Caco-2 (cell line): ENCODE measurements around the gene SETD5. TPM values are rescaled to one million over a fixed set of nuclear protein-coding genes. Genes with fewer than 3 reads are reported as not detected.

Experiments
- BruUV-seq: library from RNA; stranded (reverse); fragments of 400-500 nt; replicated peaks from 2 replicates; lab custom pipeline; 2021; lab: Mats Ljungman, UMichigan
- CTCF ChIA-PET: fragments of 300-600 bp; sonication (Branson Sonifier 250); formaldehyde crosslinking; loops from one replicate; lab custom pipeline; 2022; ENCODE audit warnings: antibody characterized with exemption; lab: Charles Lee
- POLR2A ChIA-PET: fragments of 300-600 bp; sonication (Branson Sonifier 250); formaldehyde crosslinking; loops from one replicate; lab custom pipeline; 2022; ENCODE audit warnings: antibody characterized with exemption; lab: Charles Lee
- DNase-seq, 2 experiments: peaks; one replicate each; pipeline versions ENCODE4 v3.0.0 to v3.0.0-alpha.2; 2020 to 2022
- H3K27me3 ChIP-seq: replicated peaks from 2 replicates; pipeline ENCODE4 v1.6.0; 2011; ENCODE audit warnings: low read length; ENCODE audit not compliant: control insufficient read depth, insufficient read depth
- H3K36me3 ChIP-seq: 2 replicates; pipeline ENCODE4 v1.5.1; 2011; ENCODE audit warnings: low read length; ENCODE audit not compliant: control insufficient read depth, insufficient read depth
- H3K4me1 ChIP-seq: fragments of 250-450 bp; sonication (Bioruptor Pico); 2 replicates; pipeline ENCODE4 v1.5.1; 2020; ENCODE audit warnings: mild to moderate bottlenecking
- H3K4me3 ChIP-seq: 2 replicates; pipeline ENCODE4 v1.5.1; 2011; ENCODE audit warnings: low read depth, mild to moderate bottlenecking, control low read depth, low read length
- H3K9me3 ChIP-seq: fragments of 250-450 bp; sonication (Bioruptor Pico); 2 replicates; pipeline ENCODE4 v1.5.1; 2020; ENCODE audit warnings: mild to moderate bottlenecking, moderate library complexity
- H3K27ac Mint-ChIP-seq: one replicate; pipeline ENCODE4 v1.8.0; 2022; ENCODE audit warnings: mixed read lengths; ENCODE audit not compliant: unreplicated experiment
- H3K27me3 Mint-ChIP-seq: one replicate; pipeline ENCODE4 v1.8.0; 2022; ENCODE audit warnings: mixed read lengths; ENCODE audit not compliant: insufficient read depth, unreplicated experiment
- H3K36me3 Mint-ChIP-seq: one replicate; pipeline ENCODE4 v1.8.0; 2022; ENCODE audit warnings: mild to moderate bottlenecking, mixed read lengths; ENCODE audit not compliant: insufficient read depth, unreplicated experiment
- H3K4me1 Mint-ChIP-seq: one replicate; pipeline ENCODE4 v1.8.0; 2022; ENCODE audit warnings: low read depth, mixed read lengths; ENCODE audit not compliant: unreplicated experiment
- H3K4me3 Mint-ChIP-seq: one replicate; pipeline ENCODE4 v1.8.0; 2022; ENCODE audit warnings: mild to moderate bottlenecking, moderate library complexity, mixed read lengths; ENCODE audit not compliant: unreplicated experiment
- H3K9me3 Mint-ChIP-seq: one replicate; pipeline ENCODE4 v1.8.0; 2022; ENCODE audit warnings: mixed read lengths; ENCODE audit not compliant: unreplicated experiment
- intact Hi-C: fragments of 100-400 bp; cut with micrococcal nuclease; formaldehyde crosslinking; loops from one replicate; pipeline ENCODE4 v1.10.0; 2022; ENCODE audit not compliant: unreplicated experiment
- total RNA-seq: library from RNA; stranded (reverse); gene quantifications from 2 replicates; pipeline ENCODE4 v1.2.3, GENCODE V29; 2022
- TF ChIP-seq, protein P1 (sequence below), 2 experiments: fragments of 200-600 bp in 1 of 2; IDR thresholded peaks; 1 replicate in 1 of 2; 2 replicates in 1 of 2; pipeline versions ENCODE4 v1.5.1 to v1.8.0; 2011 to 2022; ENCODE audit warnings: antibody characterized with exemption in 1 of 2, control low read depth in 1 of 2, inconsistent platforms in 1 of 2, low read depth in 1 of 2, low read length in 1 of 2, mild to moderate bottlenecking in 1 of 2, moderate library complexity in 1 of 2; ENCODE audit not compliant: insufficient read depth in 1 of 2, severe bottlenecking in 1 of 2, unreplicated experiment in 1 of 2

The SETD5 gene
- total RNA-seq, 1 experiment from 2014 or later: 140 TPM

DNA sequence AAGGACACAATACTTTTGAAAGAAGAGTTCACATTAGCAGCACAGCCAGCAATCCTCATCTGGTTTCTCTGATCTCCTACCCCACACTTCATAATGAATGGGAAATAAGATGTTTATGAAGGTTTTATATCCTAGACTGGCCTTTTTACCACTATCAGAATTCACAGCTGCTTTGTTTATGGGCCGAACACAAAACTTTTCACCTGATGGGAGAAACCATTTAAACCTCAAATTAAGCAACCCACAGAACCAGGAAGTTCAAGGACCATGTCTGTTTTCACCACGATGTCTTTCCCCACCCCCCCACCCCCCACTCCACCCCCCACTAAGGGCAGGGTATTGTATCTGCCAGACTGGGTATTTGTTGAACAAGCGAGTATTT is 11.3 kb upstream of the SETD5 start:
- DNase-seq: no peak
- Histone ChIP-seq H3K9me3 (no peaks in the 10 kb centered on the region), H3K4me1 (no peaks in the 10 kb centered on the region), H3K36me3 (peaks cover 2% of the 10 kb centered on the region), H3K27me3 (no peaks in the 10 kb centered on the region), H3K4me3 (no peak overlapping the region)
- intact Hi-C loops: loop anchor here (5.0 kb wide), 1 partner anchor 36 kb away; no protein-coding TSS in a partner anchor
- H3K36me3 Mint-ChIP-seq: peaks cover 100% of the 10 kb centered on the region
- no peaks in the 10 kb centered on the region for H3K27me3 Mint-ChIP-seq
- POLR2A ChIA-PET: interaction anchor here (1.0 kb wide), 1 partner anchor 11 kb away, joined by 7 read pairs; the partner anchor contains the start of gene SETD5
- BruUV-seq: no TSS peak
- TF ChIP-seq, protein P1, sequence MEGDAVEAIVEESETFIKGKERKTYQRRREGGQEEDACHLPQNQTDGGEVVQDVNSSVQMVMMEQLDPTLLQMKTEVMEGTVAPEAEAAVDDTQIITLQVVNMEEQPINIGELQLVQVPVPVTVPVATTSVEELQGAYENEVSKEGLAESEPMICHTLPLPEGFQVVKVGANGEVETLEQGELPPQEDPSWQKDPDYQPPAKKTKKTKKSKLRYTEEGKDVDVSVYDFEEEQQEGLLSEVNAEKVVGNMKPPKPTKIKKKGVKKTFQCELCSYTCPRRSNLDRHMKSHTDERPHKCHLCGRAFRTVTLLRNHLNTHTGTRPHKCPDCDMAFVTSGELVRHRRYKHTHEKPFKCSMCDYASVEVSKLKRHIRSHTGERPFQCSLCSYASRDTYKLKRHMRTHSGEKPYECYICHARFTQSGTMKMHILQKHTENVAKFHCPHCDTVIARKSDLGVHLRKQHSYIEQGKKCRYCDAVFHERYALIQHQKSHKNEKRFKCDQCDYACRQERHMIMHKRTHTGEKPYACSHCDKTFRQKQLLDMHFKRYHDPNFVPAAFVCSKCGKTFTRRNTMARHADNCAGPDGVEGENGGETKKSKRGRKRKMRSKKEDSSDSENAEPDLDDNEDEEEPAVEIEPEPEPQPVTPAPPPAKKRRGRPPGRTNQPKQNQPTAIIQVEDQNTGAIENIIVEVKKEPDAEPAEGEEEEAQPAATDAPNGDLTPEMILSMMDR (IDR thresholded peaks at IDR 0.05; ENCODE audit: insufficient read depth in 1 of 2, low read depth in 1 of 2, low read length in 1 of 2, severe bottlenecking in 1 of 2, unreplicated experiment in 1 of 2): no peak
- peaks cover 11% of the 10 kb centered on the region for H3K4me1 Mint-ChIP-seq
- no peak overlapping the region for H3K27ac Mint-ChIP-seq
- CTCF ChIA-PET: no interaction called here
- H3K4me3 Mint-ChIP-seq: no peak overlapping the region
- no peaks in the 10 kb centered on the region for H3K9me3 Mint-ChIP-seq

DNA sequence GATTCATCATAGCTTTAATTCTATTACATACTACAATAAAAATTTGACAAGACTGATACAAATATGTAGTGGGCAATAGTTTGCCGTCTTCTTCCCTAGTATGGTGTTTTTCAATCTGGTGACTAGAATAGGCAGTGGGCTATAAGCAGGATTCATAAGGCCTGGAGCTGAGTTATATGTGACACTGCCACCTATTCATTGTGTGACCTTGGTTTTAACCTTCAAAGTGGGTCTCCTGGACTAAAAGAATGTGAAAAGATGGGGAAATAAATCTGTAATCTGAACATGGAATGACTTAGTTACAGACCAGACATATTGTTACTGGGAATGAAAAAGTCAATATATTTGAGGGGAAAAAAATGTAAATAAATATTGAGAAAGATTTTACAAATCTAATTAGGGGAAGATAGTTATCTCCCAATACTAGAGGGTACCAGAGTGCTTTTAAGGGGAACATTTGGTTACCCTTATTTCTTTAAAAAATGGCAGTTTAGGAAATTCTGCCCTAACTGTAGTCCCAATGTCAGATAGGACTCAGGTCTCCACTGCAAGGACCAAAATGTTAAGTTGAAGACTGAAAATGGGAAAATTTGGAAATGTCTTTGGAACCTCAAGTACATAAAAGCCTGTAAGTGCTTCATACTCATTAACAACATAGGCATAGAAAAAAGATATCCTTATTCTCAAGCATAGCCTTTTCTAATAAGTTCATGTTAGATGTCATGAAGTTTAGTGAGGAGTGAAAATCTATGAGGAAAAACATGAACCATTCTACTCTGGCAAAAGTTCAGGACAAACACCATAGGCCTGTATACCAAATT is 10.7 kb upstream of the SETD5 start:
- Mint-ChIP-seq H3K4me3 (no peak overlapping the region), H3K9me3 (no peaks in the 10 kb centered on the region), H3K36me3 (peaks cover 100% of the 10 kb centered on the region), H3K27ac (no peak overlapping the region), H3K4me1 (peaks cover 7% of the 10 kb centered on the region), H3K27me3 (no peaks in the 10 kb centered on the region)
- intact Hi-C loops: loop anchor here (5.0 kb wide), 1 partner anchor 36 kb away; no protein-coding TSS in a partner anchor
- ChIA-PET CTCF (no interaction called here), POLR2A (interaction anchor here (1.0 kb wide), 1 partner anchor 11 kb away, joined by 7 read pairs; the partner anchor contains the start of gene SETD5)
- DNase-seq: no peak
- Histone ChIP-seq H3K4me1 (no peaks in the 10 kb centered on the region), H3K4me3 (no peak overlapping the region), H3K9me3 (no peaks in the 10 kb centered on the region), H3K27me3 (no peaks in the 10 kb centered on the region), H3K36me3 (peaks cover 2% of the 10 kb centered on the region)
- BruUV-seq: no TSS peak
- TF ChIP-seq, protein P1 (IDR thresholded peaks at IDR 0.05; ENCODE audit: insufficient read depth in 1 of 2, low read depth in 1 of 2, low read length in 1 of 2, severe bottlenecking in 1 of 2, unreplicated experiment in 1 of 2): no peak

DNA sequence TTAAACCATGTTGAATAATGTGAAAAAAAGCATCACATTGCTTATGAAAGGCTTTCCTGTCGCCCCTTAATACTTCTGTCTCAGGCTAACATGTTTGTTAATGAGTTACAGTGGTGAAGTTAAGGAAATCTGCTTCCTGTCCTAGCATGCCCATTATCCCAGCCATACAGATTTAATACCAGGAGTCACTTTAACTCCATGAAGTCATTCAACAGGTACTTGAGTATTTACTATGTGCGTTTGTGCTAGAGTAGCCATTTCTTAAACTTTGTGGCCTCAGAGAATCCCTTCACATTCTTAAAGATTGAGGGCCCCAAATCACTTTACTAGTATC is 10.1 kb upstream of the SETD5 start:
- Mint-ChIP-seq H3K4me1 (peaks cover 7% of the 10 kb centered on the region), H3K27ac (no peak overlapping the region), H3K9me3 (no peaks in the 10 kb centered on the region), H3K27me3 (no peaks in the 10 kb centered on the region), H3K4me3 (no peak overlapping the region), H3K36me3 (peaks cover 100% of the 10 kb centered on the region)
- peaks cover 2% of the 10 kb centered on the region for H3K36me3 ChIP-seq
- ChIA-PET POLR2A (no interaction called here), CTCF (no interaction called here)
- H3K4me3 ChIP-seq: no peak overlapping the region
- no peaks in the 10 kb centered on the region for H3K9me3 ChIP-seq
- intact Hi-C loops: loop anchor here (5.0 kb wide), 1 partner anchor 35 kb away; no protein-coding TSS in a partner anchor
- DNase-seq: no peak
- H3K27me3 ChIP-seq: no peaks in the 10 kb centered on the region
- TF ChIP-seq, protein P1 (IDR thresholded peaks at IDR 0.05; ENCODE audit: insufficient read depth in 1 of 2, low read depth in 1 of 2, low read length in 1 of 2, severe bottlenecking in 1 of 2, unreplicated experiment in 1 of 2): no peak
- no peaks in the 10 kb centered on the region for H3K4me1 ChIP-seq
- BruUV-seq: no TSS peak
